Measurements from ENCODE around the gene RAB11FIP5.

RAB11FIP5 gene

GRCh38 chr2:73033142-73033765 is 79.5 kb downstream of the RAB11FIP5 start:
- no peak for DNase-seq

- no peak for DNase-seq
Measured at GRCh38 chr2:73032702-73033097, 80.0 kb downstream of the RAB11FIP5 start.

GRCh38 chr2:73031725-73032701 is 80.7 kb downstream of the RAB11FIP5 start:
- DNase-seq: no peak

- no peak for DNase-seq
Measured at GRCh38 chr2:73031095-73031678, 81.6 kb downstream of the RAB11FIP5 start.

- no peak for DNase-seq
Measured at GRCh38 chr2:73028841-73029240, 83.9 kb downstream of the RAB11FIP5 start.

GRCh38 chr2:73027340-73027739 is 85.4 kb downstream of the RAB11FIP5 start:
- DNase-seq: no peak

- DNase-seq: no peak
Measured at GRCh38 chr2:73023497-73023896, 89.3 kb downstream of the RAB11FIP5 start.
